GM18505 (cell line): ENCODE measurements around the gene SMTN.

Experiments
- ATAC-seq: cut with Tn5 transposase; IDR thresholded peaks from one replicate; pipeline ENCODE4 v1.9.1; 2021; ENCODE audit not compliant: unreplicated experiment
- POLR2A ChIP-seq: IDR thresholded peaks from 4 replicates; pipeline ENCODE4 v1.6.1; 2011; ENCODE audit warnings: borderline replicate concordance; ENCODE audit not compliant: insufficient read depth, insufficient read length; ENCODE audit errors: extremely low read depth

The SMTN gene

DNA sequence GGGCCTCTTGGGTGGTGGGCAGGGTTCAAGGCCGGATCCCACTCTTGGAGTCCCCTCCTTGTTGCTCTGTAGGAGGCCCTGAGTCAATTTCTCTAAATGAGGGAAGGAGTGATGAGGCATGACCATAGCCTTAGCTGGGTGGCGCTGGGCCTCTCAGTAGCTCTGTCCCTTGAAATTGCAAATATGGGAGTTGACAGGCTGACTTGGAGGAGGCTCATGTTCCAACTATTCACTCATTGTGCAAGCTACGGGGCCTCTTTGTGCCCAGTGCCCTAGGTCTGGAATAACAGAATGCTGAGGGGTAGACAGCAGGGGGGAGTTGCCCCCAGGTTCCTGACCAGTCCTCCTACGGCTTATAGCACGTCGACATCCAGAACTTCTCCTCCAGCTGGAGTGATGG lies 18.3 kb downstream of the SMTN start:
- no peak for TF ChIP-seq POLR2A
- no peak for ATAC-seq

DNA sequence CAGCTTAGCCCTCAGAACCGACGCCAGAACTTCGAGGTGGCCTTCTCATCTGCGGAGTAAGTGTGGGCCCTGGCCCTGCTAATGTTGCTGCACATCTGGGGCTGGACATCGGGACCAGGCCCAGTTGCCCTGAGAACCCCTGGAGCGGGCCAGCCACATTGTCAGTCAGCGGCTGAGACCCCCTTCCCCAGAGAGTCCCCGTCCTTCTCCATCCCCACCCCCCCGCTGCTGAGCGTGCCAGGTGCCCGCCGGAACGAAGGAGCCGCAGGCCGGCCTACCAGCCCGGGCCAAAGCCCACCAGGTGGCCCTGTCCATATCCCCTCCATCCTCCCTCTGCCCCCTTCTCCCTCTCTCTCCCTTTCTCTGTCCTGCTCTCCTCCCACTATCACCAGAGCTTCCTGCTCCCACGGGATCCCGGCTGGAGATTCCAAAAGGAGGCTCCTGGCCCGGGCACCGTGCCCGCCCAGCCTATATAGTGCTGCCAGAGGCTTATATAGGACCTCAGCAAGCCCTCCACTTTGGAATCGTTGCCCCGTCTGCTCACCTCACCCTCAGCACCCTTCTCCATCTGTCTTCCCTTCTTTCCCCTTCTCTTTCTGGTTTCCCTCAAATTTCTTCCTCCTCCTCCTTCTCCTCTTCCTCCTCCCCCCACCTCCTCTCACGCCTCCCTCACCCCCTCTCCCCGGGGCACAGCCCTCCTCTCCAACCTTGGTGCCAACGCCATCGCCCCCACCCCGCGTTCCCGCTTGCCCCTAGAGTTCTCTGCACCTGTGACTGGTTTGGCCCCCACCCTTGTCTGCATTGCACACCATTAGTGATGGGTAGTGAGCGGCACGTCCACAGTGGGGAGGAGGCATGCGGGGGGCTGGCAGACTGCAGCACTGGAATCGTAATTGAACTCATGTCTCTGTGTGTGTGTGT lies 19.0 kb downstream of the SMTN start:
- TF ChIP-seq POLR2A = no peak

DNA sequence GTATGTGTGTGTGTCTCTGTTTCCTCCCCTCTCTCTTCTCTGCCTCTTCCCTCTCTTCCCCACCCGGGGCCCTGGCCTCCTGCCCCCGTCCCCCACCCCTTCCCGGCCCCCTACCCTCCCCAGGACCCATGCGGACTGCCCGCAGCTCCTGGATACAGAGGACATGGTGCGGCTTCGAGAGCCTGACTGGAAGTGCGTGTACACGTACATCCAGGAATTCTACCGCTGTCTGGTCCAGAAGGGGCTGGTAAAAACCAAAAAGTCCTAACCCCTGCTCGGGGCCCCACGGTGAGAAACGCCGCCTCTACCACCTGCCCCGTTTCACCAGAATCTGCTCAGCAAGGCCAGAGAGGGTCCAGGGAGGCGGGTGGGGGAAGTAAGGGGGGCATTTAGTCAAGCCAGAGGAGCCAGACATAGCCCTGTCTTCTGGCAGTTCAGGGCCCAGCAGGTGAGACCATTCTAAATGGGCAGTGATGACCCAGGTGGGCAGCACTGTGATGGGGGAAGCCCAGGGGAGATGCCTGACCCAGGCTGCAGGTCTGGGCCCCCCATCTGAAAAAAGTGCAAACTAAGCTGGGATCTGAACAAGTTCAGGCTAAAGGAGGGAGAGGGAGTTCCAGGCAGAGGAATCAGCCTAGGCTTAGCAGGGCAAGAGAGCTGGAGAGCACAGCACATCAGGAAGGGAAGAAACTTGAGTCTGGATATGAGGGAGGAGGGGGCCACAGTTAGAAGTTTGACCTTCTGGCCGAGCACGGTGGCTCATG lies 19.8 kb downstream of the SMTN start:
- no peak for ATAC-seq
- TF ChIP-seq POLR2A = no peak

More for the DNA sequence above, 19.0 kb downstream of the SMTN start:
- ATAC-seq = no peak

DNA sequence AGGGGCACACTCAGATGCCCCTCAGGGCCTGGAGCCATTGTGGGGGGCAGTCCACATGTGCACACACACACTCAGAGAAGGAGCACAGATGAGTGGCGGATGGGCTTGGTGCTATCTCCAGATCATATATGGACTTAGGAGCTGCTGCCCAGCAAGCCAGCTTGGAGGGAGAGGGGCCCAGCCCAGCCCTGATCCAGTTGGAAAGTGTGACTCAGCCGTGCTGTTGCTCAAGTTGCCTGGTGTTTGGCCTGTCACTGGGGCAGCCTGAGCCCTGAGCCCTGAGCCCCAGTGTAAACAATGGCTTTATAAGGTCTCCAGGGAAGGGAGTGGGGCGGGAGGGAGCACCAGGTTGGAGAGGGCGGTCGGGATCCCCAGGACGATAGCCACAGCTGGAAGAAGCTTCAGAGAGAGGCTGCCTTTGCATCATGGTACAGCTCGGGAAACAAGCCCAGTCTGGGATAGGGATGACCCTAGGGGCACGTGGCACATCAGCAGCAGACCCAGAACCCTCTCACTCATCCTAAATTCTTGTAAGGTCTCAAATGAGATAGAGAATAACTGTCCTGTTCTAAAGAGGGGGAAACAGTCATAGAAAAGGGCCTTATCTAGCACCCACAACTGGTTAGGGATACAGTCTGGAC lies 21.4 kb downstream of the SMTN start:
- no peak for ATAC-seq
- no peak for TF ChIP-seq POLR2A

DNA sequence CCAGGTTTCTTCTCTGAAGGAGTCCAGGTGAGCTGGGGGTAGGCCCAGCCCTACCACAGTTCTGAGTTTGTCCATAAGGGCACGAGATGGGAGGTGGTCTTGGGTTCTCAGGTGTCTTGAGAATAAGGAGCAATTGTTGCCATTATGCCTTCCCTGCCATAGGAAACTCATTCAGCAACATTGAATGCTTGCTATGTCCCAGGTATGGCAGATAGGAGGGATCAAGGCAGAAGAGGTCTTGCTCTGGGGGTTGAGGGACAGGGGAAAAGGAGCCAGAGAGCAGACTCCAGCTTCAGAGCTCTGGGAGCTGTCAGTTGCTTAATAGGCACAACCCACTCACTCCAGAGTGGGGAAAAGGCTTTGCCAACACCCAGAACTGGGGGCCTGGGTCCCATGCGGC lies 22.0 kb downstream of the SMTN start:
- ATAC-seq = no peak
- TF ChIP-seq POLR2A = no peak

DNA sequence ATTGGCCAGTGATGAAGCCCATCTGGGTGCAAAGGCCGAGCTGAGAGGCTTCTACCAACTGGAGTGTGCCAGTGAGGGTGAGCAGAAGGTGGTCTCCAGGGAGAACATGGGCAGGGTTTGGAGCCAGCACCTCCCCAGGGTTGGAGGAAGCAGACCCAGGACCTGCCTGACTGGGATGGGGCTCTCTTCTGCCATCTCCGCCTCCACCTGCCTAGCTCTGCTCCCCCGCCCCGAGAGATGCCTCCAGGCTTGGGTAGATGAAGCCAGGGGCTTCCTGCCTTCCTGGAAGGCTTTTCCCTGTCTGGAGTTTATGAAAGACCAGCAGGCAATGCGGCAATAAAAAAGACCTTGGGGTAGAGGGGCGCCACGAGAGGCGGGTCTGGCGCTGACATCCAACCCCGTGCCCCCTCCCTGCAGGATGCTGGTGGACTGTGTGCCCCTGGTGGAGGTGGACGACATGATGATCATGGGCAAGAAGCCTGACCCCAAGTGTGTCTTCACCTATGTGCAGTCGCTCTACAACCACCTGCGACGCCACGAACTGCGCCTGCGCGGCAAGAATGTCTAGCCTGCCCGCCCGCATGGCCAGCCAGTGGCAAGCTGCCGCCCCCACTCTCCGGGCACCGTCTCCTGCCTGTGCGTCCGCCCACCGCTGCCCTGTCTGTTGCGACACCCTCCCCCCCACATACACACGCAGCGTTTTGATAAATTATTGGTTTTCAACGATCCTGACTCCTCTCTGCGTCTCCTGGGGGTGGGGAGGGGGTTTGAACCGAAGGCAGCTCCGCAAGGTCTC lies 23.0 kb downstream of the SMTN start:
- ATAC-seq = no peak
- TF ChIP-seq POLR2A = no peak

DNA sequence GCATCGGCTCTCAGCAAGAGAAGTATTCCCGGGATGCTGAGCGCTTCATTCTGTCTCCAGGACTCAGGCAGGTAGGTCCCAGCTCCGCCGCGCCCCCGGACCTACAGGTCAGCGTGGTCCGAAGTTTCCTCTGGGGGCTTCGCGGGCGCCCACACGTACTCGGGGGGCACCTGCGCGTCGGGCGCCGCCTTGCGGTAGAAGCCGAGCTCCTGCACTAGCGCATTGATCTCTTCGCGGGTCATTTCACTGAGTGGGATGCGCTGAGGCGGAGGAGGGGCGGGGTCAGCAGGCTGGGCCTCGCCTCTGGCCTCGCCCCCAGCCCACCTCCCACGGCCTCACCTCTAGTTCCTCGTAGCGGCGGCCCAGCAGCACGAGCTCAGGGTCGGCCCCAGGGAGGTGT lies 23.8 kb downstream of the SMTN start:
- no peak for ATAC-seq
- no peak for TF ChIP-seq POLR2A

DNA sequence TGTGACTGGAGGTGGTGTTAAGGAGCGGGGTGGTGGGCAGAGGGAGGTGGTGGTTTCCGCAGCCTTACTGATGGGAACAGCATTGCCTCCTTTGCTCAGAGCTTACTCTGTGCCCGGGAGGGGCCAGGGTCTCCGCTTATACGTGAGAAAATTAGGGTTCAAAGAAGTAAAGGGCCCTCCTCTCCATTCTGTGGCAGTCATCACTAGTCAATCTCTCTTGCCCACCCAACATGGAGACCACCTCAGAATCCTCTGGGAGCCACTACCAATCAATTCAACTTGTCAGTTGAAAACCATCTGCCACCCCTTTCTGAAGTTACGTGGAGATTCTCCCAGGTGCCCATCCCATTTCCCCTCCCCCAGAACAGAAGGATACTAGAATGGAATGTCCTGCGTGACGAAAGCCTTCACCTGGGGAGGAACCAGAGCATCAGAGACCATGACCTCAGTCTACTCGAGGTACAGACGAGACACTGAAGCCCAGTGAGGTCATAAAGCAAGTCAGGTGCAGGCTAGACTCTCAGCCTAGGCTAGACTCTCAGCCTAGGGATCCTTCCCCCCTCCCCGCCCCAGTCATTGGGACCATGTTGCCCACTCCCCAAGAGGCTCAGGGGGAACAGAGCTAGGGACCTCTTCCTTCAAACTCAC lies 24.3 kb downstream of the SMTN start:
- TF ChIP-seq POLR2A = no peak
- ATAC-seq = no peak

DNA sequence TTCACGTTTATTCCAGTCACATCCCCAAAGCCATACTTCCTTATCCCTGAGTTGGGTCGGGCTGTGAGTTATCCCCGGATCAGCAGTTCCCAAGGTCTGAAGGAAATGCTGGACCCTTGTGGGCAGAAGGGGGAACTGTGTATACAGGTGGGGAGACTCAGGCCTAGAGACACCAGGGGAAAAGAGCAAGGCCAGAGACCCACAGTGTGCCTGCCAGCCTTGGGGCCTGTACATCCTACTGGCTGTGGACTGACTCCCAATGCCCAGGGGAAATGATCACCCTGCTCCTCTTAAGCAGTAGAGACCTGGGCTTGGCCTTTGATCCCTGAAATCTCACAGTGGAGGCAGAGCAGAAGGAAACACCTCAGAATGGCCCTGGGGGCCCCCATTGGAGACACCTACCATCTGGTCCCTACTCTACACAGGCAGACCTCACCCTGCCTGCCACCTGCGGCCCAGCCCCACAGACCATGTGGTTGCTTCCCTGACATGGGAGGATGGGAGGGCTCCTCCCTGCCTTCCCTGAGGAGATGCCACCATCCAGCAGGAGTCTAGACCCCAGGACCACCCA lies 25.0 kb downstream of the SMTN start:
- no peak for TF ChIP-seq POLR2A
- no peak for ATAC-seq

DNA sequence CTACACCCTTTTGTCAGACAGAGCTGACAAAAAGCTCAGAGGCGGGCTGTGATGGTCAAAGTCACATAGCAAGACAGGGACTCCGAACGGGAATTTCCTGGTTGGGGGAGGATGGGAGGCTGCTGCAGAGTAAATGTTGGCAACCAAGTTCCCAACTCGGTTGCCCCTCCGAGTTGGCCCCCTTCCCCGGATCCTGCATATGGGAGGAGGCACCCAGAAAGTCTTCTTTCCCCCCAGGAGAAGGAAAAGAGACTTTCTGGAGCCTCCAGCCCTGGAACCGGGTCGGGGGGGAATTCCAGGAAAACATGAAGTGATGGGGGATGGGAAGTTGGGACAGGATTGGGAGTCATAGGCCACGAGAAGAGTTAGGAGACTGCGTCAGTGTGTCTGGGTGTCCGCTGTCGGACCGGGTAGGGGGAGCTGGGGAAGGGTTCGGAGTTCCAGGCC lies 25.6 kb downstream of the SMTN start:
- TF ChIP-seq POLR2A = no peak
- no peak for ATAC-seq

DNA sequence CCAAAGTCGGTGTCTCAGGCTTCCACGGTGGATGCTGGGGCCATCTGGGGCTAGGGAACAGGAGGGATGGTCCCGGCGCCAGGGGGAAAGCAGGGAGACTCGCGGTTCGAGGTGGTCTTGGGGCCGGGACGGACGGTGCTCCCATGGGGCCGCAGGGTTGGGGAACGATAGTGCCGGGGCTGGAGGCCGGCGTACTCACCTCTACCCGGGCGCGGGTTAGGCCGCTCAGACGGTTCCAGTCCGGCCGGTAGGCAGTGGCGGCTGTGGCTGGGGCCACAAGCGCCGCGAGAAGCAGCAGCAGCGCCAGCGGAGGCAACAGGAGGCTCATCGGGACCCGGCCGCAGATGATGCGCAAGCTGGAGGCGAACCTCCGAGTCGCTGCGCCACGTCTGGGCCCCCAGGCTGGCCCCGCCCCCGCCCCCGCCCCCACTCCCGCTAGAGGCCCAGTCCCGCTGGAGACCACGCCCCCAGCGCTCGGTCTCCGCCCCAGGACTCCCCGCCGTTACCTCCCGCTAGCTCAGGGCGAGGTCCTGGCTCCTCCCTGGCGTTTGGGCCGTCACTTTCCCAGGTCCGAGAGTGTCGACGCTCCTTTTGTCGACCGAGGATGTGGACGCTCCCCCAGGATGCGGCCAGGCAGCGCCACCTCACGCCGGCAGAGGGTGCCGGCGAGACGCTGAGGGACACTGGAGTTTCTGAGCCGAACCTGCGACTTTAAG lies 26.2 kb downstream of the SMTN start, which contains the start of gene SELENOM:
SELENOM (minus strand) TSS at position 391 of the 716 bp plus-strand sequence; CDS start at position 328, 63 bp downstream.
- ATAC-seq = no peak
- no peak for TF ChIP-seq POLR2A
